ENCODE results near the gene CYP4F2.

GRCh38 chr19:15892012-15892411, 5.9 kb downstream of the CYP4F2 start:
- TF ChIP-seq CTCF (IDR thresholded peaks at IDR 0.05; ENCODE audit: poor library complexity) (no peak), EZH2 (IDR thresholded peaks at IDR 0.05; ENCODE audit: borderline replicate concordance) (no peak), EZH2phosphoT487 (IDR thresholded peaks at IDR 0.05; ENCODE audit: low read depth, severe bottlenecking, unreplicated experiment) (no peak)
